DND-41 (cell line): ENCODE measurements around the gene DDX31.

Source experiments
- ATAC-seq: fragments of 200-7000 bp; cut with Tn5 transposase; 3 replicates; pipeline ENCODE4 v1.9.1; 2021; ENCODE audit warnings: low read depth; ENCODE audit not compliant: insufficient read depth
- DNase-seq: peaks from one replicate; pipeline ENCODE4 v3.0.0-alpha.2; 2020
- H2AFZ ChIP-seq: 2 replicates; pipeline ENCODE4 v1.6.0; 2012; ENCODE audit warnings: low read depth, low read length
- H3K27ac ChIP-seq: 2 replicates; pipeline ENCODE4 v1.5.1; 2012; ENCODE audit warnings: low read length, inconsistent platforms
- H3K27me3 ChIP-seq: fragments of 200-600 bp; sonication (generic); 2 replicates; pipeline ENCODE4 v1.6.0; 2012; ENCODE audit warnings: low read length, mild to moderate bottlenecking, inconsistent platforms; ENCODE audit not compliant: insufficient read depth, poor library complexity
- H3K36me3 ChIP-seq: 2 replicates; pipeline ENCODE4 v1.5.1; 2012; ENCODE audit warnings: low read length, inconsistent platforms; ENCODE audit not compliant: insufficient read depth
- H3K4me1 ChIP-seq: 2 replicates; pipeline ENCODE4 v1.5.1; 2012; ENCODE audit warnings: mild to moderate bottlenecking, low read length; ENCODE audit not compliant: insufficient read depth
- H3K4me2 ChIP-seq: 2 replicates; pipeline ENCODE4 v1.6.0; 2012; ENCODE audit warnings: mild to moderate bottlenecking, moderate library complexity, low read length, inconsistent platforms; ENCODE audit not compliant: insufficient read depth
- H3K4me3 ChIP-seq, 2 experiments: fragments of 200-600 bp in 1 of 2; shearing (Covaris generic) in 1 of 2; 2 replicates each; pipeline ENCODE4 v1.5.1; 2012 to 2016; ENCODE audit warnings: inconsistent platforms in 2 of 2, low read length in 2 of 2, mild to moderate bottlenecking in 2 of 2, low read depth in 1 of 2, moderate library complexity in 1 of 2
- H3K79me2 ChIP-seq: 2 replicates; pipeline ENCODE4 v1.6.0; 2012; ENCODE audit warnings: low read length, inconsistent platforms; ENCODE audit not compliant: insufficient read depth
- H3K9ac ChIP-seq: 2 replicates; pipeline ENCODE4 v1.6.0; 2012; ENCODE audit warnings: low read depth, mild to moderate bottlenecking, inconsistent platforms, low read length, moderate library complexity
- H3K9me3 ChIP-seq: 2 replicates; pipeline ENCODE4 v1.5.1; 2012; ENCODE audit warnings: low read length, moderate library complexity, mild to moderate bottlenecking, inconsistent platforms; ENCODE audit not compliant: insufficient read depth, severe bottlenecking
- H4K20me1 ChIP-seq: 2 replicates; pipeline ENCODE4 v1.6.0; 2012; ENCODE audit warnings: low read length; ENCODE audit not compliant: insufficient read depth
- CTCF ChIP-seq: IDR thresholded peaks from 2 replicates; pipeline ENCODE4 v1.5.1; 2012; ENCODE audit warnings: borderline replicate concordance, low read length, moderate library complexity, mild to moderate bottlenecking; ENCODE audit not compliant: poor library complexity, severe bottlenecking; ENCODE audit errors: extremely low read depth
- EZH2 ChIP-seq: IDR thresholded peaks from 3 replicates; pipeline ENCODE4 v1.6.1; 2012; ENCODE audit warnings: borderline replicate concordance, low read depth, mild to moderate bottlenecking, moderate library complexity, low read length, inconsistent platforms; ENCODE audit not compliant: severe bottlenecking

DDX31 gene

GRCh38 chr9:132632413-132633129, 37.2 kb downstream of the DDX31 start:
- DNase-seq (no peak), ATAC-seq (no peak)
- Histone ChIP-seq H4K20me1 (no peaks in the 10 kb centered on the region; the same call in 1 of the 2 replicates), H3K27ac (no peak overlapping the region), H3K36me3 (peaks cover 46% of the 10 kb centered on the region), H3K79me2 (no peaks in the 10 kb centered on the region), H3K4me3 (no peak overlapping the region), H3K4me2 (no peak overlapping the region), H3K9me3 (no peaks in the 10 kb centered on the region), H3K9ac (no peak overlapping the region), H3K4me1 (no peaks in the 10 kb centered on the region), H2AFZ (no peak overlapping the region), H3K27me3 (no peaks in the 10 kb centered on the region)
- no peak for TF ChIP-seq CTCF
- no peak for TF ChIP-seq EZH2

DNA sequence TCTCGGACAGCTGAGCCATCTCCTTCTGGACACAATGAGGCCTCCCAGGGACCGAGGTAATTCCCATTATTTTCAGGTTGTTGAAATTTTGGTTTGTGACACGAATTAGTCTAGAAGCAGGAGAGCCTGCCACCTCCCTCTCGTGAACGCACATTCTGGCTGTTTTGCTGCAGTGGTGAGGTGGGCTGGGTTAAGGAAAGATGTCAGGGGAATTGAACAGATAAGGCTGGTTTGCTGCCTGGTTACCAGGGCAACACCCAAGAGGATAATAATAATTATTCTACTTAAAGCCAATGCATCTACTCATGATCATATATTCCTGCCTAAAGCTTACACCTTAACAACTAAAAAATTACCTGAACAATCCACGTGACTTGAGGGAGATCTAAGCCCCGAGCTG, 38.1 kb downstream of the DDX31 start:
- H3K4me2 ChIP-seq: no peak overlapping the region
- peaks cover 43% of the 10 kb centered on the region for H3K36me3 ChIP-seq
- DNase-seq (no peak), ATAC-seq (no peak)
- TF ChIP-seq EZH2 (no peak), CTCF (no peak)
- no peak overlapping the region for H3K9ac ChIP-seq
- no peaks in the 10 kb centered on the region; the same call in 1 of the 2 replicates for H4K20me1 ChIP-seq
- no peaks in the 10 kb centered on the region for H3K4me1 ChIP-seq
- no peaks in the 10 kb centered on the region for H3K27me3 ChIP-seq
- no peak overlapping the region for H3K4me3 ChIP-seq
- no peak overlapping the region for H2AFZ ChIP-seq
- no peaks in the 10 kb centered on the region for H3K9me3 ChIP-seq
- H3K27ac ChIP-seq: no peak overlapping the region
- H3K79me2 ChIP-seq: no peaks in the 10 kb centered on the region

GRCh38 chr9:132631280-132631679, 38.5 kb downstream of the DDX31 start:
- ATAC-seq: no peak
- H3K27ac ChIP-seq: no peak overlapping the region
- no peak for TF ChIP-seq CTCF
- no peak for TF ChIP-seq EZH2

More at GRCh38 chr9:132631280-132631679, 38.5 kb downstream of the DDX31 start:
- no peak overlapping the region for H3K4me3 ChIP-seq
- no peak overlapping the region for H2AFZ ChIP-seq
- H3K9me3 ChIP-seq: no peaks in the 10 kb centered on the region
- H3K9ac ChIP-seq: no peak overlapping the region
- H3K4me1 ChIP-seq: no peaks in the 10 kb centered on the region
- no peak for DNase-seq
- no peak overlapping the region for H3K4me2 ChIP-seq
- H4K20me1 ChIP-seq: no peaks in the 10 kb centered on the region; the same call in 1 of the 2 replicates
- no peaks in the 10 kb centered on the region for H3K79me2 ChIP-seq
- peaks cover 47% of the 10 kb centered on the region for H3K36me3 ChIP-seq
- H3K27me3 ChIP-seq: no peaks in the 10 kb centered on the region
